DMS53 treated with DMSO at 0.1 percent for 48 hours (cell line): ENCODE data around the gene PRPF6.
"Not testable (repeated sequence)": the region's sequence is repeated elsewhere in the genome, so short reads cannot be mapped to it uniquely, and the experiment has no call there.

Experiments
- DNase-seq: peaks from one replicate; lab custom pipeline; 2025; ENCODE audit not compliant: unreplicated experiment; lab: John Stamatoyannopoulos, UW

The PRPF6 gene

GRCh38 chr20:64009811-64010387 is 29.0 kb downstream of the PRPF6 start:
- DNase-seq: no peak

- DNase-seq: no peak
Observed at GRCh38 chr20:64010711-64011237, 29.8 kb downstream of the PRPF6 start.

- DNase-seq: no peak
Observed at GRCh38 chr20:64011366-64011779, 30.4 kb downstream of the PRPF6 start.

- DNase-seq: not testable (repeated sequence)
Observed at GRCh38 chr20:64012385-64013154, 31.6 kb downstream of the PRPF6 start.

- no peak for DNase-seq
Observed at GRCh38 chr20:64015635-64016034, 34.7 kb downstream of the PRPF6 start.

- DNase-seq: no peak
Observed at GRCh38 chr20:64021124-64021975, 40.4 kb downstream of the PRPF6 start.

- DNase-seq: no peak
Observed at GRCh38 chr20:64022671-64023360, 41.9 kb downstream of the PRPF6 start.

- no peak for DNase-seq
Observed at GRCh38 chr20:64023361-64024140, 42.6 kb downstream of the PRPF6 start.

- DNase-seq: no peak
Observed at GRCh38 chr20:64024141-64024990, 43.4 kb downstream of the PRPF6 start.

- no peak for DNase-seq
Observed at GRCh38 chr20:64025101-64025825, 44.3 kb downstream of the PRPF6 start.

- no peak for DNase-seq
Observed at GRCh38 chr20:64025826-64026412, 45.0 kb downstream of the PRPF6 start.

GRCh38 chr20:64027981-64028685 is 47.2 kb downstream of the PRPF6 start:
- no peak for DNase-seq

- DNase-seq: no peak
Observed at GRCh38 chr20:64029293-64030117, 48.6 kb downstream of the PRPF6 start.

GRCh38 chr20:64030371-64031134 is 49.6 kb downstream of the PRPF6 start:
- DNase-seq: no peak

- no peak for DNase-seq
Observed at GRCh38 chr20:64031822-64032314, 50.9 kb downstream of the PRPF6 start.
